NCI-H2081 (cell line): ENCODE measurements around the gene CORIN.
"Not testable (repeated sequence)": the region's sequence is repeated elsewhere in the genome, so short reads cannot be mapped to it uniquely, and the experiment has no call there.

Experiments used
- DNase-seq, 2 experiments: peaks; one replicate each; lab custom pipeline; 2025; lab: John Stamatoyannopoulos, UW

Gene CORIN

GRCh38 chr4:47566969-47567368 is 270.9 kb downstream of the CORIN start:
- DNase-seq, result no peak

DNA sequence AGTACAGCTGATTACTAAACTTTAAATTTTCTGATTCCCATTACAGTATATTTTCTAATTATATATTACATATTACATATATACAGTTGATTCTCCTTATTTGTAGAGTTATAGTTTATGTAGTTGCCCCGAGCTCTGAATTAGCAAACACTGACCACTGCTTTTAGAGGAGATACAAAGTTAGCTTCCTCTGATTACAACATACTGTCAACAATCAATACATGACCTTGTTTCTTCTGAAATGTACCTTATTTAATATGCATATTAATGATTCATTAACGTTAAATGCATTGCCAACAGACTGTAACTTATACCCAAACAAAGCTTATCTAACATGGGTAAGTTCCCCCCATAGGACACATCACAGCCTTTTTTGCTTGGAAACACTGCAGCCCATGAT is 271.3 kb downstream of the CORIN start:
- no peak for DNase-seq

DNA sequence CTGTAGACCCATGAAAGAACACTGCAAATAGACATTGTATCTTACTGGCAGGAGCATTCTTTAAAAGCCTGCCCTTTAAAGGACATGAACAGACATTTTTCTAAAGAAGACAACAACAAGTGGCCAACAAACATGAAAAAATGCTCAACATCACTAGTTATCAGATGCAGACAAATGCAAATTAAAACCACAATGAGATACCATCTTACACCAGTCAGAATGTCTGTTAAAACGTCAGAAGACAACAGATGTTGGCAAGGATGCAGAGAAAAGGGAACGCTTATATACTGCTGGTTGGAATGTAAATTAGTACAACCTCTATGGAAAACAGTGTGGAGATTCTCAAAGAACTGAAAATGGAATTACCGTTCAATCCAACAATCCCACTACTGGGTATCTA is 275.6 kb downstream of the CORIN start:
- no peak for DNase-seq

GRCh38 chr4:47561331-47561730 is 276.5 kb downstream of the CORIN start:
- DNase-seq, result no peak

DNA sequence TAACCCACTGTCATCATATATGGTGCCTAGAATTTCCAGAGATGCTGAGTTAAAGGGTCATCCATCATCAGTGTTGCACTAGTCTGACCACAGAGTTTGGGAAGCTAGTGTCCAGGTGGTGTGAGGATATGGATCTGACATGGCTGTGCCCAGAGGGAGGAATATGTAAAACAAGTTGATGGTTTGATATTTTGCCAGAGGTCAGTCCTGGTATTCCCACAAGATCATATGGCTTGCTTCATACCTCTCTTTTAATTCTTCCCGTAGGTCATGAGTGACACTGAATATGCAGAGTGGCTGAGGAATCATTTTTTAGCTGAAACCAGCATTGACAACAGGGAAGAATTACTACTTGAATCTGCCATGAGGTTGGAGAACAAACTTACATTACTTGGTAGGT is 277.2 kb downstream of the CORIN start:
- DNase-seq, result no peak

DNA sequence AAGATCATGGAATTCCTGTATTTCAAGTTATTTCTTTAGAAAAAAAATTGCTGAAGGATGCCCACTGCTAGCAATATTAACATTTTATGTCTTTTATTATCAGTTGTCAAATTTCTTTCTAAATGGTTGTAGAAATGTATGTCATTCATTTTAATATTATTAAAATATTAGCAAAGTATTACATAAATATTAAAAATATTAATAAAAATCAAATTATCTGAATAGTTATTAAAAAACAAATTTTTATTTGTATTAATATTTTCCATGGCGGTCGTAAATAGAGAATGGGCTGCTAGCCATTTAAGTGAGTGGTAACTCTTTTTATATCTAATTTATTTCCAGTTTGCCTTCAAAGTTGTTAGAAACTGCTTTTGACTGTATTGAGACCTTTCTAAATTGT is 280.6 kb downstream of the CORIN start:
- no peak for DNase-seq

DNA sequence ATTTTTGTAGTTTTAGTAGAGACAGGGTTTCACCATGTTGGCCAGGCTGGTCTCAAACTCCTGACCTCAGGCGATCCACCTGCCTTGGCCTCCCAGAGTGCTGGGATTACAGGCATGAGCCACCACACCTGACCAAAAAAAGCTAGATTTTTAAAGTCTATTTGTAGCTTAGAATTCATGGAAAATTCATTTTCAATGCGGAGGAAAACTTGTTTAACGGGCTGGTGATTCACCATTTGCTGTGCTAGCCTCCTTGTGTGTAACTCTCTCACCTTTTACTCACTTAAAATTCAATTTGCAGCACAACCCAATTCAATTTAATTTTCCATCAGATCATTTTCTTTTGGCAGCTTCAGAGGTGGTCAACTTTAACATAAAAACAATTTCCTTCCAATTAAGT is 281.9 kb downstream of the CORIN start:
- DNase-seq, result not testable (repeated sequence)

DNA sequence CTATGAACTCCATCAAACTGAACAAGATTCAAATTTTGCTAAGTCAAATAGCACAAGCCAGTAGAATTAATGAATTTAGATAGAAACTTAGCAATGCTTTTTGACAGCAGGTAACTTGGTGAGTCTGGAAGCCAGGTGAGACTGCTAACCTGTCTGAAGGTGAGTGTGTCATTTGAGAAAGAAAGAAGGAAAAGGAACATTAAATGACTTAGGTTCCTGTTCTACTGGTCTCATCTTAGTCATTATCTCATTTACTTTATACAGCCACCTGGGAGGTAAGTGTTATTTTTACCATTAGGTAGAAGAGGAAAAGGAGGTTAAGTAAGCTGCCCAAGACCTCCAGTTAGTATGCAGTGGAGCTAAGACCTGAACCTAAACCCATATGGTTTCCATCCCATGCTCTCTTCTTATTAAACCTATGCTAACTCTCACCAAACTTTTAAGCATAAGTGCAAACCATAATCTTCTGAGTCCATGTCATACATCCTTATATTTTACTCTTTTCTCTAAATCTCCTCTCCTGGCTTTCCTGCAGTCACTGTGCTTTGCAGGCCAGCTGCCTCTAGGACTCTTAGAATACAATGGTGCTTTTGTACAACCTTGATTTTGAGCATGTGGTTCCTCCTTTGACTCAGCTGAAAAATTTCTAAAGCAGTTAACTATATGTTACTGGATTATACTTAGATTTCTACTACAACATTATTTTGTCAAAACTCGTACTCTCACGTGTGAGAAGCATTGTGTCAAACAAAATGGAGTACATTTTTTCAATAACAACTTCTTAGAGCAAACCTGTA is 284.3 kb downstream of the CORIN start:
- no peak for DNase-seq

- no peak for DNase-seq
Measured at GRCh38 chr4:47551682-47552081, 286.2 kb downstream of the CORIN start.

GRCh38 chr4:47550899-47551548 is 286.8 kb downstream of the CORIN start:
- no peak for DNase-seq

- not testable (repeated sequence) for DNase-seq
Measured at GRCh38 chr4:47550357-47550756, 287.5 kb downstream of the CORIN start.
